ENCODE measurements around the gene LTB.

The LTB gene

DNA sequence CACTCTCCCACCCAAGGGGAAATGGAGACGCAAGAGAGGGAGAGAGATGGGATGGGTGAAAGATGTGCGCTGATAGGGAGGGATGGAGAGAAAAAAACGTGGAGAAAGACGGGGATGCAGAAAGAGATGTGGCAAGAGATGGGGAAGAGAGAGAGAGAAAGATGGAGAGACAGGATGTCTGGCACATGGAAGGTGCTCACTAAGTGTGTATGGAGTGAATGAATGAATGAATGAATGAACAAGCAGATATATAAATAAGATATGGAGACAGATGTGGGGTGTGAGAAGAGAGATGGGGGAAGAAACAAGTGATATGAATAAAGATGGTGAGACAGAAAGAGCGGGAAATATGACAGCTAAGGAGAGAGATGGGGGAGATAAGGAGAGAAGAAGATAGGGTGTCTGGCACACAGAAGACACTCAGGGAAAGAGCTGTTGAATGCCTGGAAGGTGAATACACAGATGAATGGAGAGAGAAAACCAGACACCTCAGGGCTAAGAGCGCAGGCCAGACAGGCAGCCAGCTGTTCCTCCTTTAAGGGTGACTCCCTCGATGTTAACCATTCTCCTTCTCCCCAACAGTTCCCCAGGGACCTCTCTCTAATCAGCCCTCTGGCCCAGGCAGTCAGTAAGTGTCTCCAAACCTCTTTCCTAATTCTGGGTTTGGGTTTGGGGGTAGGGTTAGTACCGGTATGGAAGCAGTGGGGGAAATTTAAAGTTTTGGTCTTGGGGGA is 6.1 kb downstream of the LTB start:
- DNase-seq (ENCODE audit: low spot score) = peak; percentile 58

DNA sequence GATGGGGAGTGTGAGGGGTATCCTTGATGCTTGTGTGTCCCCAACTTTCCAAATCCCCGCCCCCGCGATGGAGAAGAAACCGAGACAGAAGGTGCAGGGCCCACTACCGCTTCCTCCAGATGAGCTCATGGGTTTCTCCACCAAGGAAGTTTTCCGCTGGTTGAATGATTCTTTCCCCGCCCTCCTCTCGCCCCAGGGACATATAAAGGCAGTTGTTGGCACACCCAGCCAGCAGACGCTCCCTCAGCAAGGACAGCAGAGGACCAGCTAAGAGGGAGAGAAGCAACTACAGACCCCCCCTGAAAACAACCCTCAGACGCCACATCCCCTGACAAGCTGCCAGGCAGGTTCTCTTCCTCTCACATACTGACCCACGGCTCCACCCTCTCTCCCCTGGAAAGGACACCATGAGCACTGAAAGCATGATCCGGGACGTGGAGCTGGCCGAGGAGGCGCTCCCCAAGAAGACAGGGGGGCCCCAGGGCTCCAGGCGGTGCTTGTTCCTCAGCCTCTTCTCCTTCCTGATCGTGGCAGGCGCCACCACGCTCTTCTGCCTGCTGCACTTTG is 6.8 kb downstream of the LTB start, which contains the start of gene TNF:
TSS of gene TNF (plus strand) at position 231 of the 567 bp plus-strand sequence. CDS start at position 408, 177 bp downstream.
- DNase-seq (ENCODE audit: low spot score) = peak; percentile 63

DNA sequence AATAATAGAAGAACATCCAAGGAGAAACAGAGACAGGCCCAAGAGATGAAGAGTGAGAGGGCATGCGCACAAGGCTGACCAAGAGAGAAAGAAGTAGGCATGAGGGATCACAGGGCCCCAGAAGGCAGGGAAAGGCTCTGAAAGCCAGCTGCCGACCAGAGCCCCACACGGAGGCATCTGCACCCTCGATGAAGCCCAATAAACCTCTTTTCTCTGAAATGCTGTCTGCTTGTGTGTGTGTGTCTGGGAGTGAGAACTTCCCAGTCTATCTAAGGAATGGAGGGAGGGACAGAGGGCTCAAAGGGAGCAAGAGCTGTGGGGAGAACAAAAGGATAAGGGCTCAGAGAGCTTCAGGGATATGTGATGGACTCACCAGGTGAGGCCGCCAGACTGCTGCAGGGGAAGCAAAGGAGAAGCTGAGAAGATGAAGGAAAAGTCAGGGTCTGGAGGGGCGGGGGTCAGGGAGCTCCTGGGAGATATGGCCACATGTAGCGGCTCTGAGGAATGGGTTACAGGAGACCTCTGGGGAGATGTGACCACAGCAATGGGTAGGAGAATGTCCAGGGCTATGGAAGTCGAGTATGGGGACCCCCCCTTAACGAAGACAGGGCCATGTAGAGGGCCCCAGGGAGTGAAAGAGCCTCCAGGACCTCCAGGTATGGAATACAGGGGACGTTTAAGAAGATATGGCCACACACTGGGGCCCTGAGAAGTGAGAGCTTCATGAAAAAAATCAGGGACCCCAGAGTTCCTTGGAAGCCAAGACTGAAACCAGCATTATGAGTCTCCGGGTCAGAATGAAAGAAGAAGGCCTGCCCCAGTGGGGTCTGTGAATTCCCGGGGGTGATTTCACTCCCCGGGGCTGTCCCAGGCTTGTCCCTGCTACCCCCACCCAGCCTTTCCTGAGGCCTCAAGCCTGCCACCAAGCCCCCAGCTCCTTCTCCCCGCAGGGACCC is 7.8 kb downstream of the LTB start:
- no peak for DNase-seq (ENCODE audit: low spot score)

DNA sequence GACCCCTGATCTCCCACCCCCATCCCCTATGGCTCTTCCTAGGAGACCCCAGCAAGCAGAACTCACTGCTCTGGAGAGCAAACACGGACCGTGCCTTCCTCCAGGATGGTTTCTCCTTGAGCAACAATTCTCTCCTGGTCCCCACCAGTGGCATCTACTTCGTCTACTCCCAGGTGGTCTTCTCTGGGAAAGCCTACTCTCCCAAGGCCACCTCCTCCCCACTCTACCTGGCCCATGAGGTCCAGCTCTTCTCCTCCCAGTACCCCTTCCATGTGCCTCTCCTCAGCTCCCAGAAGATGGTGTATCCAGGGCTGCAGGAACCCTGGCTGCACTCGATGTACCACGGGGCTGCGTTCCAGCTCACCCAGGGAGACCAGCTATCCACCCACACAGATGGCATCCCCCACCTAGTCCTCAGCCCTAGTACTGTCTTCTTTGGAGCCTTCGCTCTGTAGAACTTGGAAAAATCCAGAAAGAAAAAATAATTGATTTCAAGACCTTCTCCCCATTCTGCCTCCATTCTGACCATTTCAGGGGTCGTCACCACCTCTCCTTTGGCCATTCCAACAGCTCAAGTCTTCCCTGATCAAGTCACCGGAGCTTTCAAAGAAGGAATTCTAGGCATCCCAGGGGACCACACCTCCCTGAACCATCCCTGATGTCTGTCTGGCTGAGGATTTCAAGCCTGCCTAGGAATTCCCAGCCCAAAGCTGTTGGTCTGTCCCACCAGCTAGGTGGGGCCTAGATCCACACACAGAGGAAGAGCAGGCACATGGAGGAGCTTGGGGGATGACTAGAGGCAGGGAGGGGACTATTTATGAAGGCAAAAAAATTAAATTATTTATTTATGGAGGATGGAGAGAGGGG is 8.8 kb downstream of the LTB start:
- DNase-seq (ENCODE audit: low spot score) = no peak

DNA sequence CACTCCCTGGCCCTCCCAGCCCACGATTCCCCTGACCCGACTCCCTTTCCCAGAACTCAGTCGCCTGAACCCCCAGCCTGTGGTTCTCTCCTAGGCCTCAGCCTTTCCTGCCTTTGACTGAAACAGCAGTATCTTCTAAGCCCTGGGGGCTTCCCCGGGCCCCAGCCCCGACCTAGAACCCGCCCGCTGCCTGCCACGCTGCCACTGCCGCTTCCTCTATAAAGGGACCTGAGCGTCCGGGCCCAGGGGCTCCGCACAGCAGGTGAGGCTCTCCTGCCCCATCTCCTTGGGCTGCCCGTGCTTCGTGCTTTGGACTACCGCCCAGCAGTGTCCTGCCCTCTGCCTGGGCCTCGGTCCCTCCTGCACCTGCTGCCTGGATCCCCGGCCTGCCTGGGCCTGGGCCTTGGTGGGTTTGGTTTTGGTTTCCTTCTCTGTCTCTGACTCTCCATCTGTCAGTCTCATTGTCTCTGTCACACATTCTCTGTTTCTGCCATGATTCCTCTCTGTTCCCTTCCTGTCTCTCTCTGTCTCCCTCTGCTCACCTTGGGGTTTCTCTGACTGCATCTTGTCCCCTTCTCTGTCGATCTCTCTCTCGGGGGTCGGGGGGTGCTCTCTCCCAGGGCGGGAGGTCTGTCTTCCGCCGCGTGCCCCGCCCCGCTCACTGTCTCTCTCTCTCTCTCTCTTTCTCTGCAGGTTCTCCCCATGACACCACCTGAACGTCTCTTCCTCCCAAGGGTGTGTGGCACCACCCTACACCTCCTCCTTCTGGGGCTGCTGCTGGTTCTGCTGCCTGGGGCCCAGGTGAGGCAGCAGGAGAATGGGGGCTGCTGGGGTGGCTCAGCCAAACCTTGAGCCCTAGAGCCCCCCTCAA is 9.9 kb downstream of the LTB start, which contains the start of gene LTA:
TSS of gene LTA (plus strand) at position 249 of the 871 bp plus-strand sequence. CDS start at position 703, 454 bp downstream.
- peak; percentile 66 for DNase-seq (ENCODE audit: low spot score)

DNA sequence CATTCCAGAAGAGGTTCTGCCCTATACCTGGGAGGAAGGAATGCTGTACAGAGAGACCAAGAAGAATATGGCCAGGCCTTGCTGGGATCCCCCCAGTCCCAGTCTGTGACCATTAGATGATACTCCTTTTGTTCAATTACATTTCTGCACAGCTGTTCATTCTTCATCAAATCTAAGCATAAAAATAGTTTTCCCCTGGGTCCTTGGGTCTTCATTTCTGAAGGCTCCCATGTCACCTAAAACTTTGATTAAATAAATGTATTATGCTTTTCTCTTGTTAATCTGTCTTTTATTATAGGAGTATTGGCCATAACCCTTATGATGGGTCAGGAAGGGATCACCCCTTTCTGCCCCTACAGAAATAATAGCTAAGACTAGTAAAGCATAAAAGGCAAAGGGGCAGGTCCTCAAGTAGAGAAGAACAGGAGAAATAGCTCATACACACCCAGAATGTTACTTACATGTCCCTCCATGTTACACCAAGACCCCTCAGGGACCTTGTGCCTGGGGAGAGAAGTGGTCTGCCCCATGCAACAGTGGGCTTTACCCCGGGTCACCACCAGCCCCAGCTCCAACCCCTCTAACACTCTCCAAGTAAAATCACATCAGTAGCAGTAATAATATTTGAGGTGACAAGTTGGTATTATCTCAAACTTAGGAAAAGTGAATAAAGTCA is 12.2 kb downstream of the LTB start:
- no peak for DNase-seq (ENCODE audit: low spot score)

DNA sequence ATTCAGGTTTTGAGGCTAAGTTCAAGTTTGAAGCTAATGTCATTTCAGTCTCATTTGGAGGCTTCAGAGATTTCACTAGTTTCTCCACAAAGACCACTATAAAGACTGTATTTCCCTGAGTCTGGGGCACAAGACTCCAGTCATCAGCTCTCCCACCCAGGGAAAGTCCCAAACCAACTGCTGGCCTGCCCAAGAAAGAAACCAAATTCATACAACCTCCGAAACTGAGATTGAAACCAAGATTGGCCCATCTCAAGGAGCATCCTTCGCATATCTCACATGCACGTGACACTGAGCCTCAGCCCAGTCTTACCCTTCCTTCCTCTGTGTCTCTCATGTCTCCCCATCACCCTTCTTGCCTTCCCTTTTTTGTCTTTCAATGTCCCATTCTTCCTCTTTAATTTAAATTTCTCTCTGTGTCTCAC is 13.7 kb downstream of the LTB start:
- peak; percentile 60 for DNase-seq (ENCODE audit: low spot score)

DNA sequence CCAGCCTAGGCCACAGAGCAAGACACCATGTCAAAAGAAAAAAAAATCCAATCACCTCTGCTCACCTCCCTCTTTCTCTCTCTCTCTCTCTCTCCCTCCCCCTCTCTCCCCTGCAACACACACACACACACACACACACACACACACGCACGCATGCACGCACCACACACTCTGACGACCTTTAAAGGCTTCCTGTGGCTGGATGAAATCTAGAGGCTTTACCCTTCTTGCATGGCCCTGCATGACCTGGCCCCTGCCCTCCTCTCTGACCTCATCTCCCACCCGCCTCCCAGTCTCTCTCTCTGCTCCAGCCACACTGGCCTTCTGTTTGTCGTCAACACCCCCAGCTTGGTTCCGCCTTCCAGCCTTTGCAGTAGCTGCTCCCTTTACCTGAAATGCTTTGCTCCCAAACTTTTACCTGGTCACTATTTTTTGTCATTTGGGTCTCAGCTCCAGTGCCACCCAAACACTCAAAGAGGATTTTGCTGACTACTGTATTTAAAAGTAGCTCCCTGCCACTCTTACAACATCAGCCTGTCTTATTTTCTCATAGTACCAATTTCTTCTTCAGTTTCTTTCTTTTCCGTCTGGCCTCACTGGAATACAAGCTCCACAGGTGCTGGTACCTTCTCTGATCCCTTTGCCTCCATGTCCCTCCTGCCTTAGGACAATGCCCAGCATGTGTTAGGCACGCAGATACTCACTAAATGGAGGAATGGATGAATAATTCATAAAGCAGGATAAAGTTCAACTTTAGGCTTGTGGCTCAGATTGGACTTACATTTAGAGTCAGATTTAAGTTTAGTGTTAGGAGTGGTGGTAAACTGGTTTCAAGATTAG is 14.5 kb downstream of the LTB start:
- no peak for DNase-seq (ENCODE audit: low spot score)

DNA sequence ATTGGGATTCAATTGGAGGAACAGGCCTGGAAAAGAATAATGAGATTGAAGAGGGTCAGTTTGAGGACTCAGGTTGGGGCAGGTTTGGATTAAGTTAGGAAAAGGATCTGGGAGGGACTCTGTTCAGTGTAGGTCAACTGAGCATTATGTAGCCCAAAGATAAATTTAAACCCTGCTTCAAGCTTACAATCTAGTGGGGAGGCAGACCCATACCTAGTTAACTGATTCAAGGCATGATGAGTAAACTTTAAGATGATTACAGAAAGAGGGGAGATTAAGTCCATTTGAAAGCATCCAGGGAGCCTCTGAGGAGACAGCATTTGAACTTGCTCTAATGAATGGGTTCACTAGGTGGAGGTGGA is 21.5 kb downstream of the LTB start:
- DNase-seq (ENCODE audit: low spot score) = no peak

DNA sequence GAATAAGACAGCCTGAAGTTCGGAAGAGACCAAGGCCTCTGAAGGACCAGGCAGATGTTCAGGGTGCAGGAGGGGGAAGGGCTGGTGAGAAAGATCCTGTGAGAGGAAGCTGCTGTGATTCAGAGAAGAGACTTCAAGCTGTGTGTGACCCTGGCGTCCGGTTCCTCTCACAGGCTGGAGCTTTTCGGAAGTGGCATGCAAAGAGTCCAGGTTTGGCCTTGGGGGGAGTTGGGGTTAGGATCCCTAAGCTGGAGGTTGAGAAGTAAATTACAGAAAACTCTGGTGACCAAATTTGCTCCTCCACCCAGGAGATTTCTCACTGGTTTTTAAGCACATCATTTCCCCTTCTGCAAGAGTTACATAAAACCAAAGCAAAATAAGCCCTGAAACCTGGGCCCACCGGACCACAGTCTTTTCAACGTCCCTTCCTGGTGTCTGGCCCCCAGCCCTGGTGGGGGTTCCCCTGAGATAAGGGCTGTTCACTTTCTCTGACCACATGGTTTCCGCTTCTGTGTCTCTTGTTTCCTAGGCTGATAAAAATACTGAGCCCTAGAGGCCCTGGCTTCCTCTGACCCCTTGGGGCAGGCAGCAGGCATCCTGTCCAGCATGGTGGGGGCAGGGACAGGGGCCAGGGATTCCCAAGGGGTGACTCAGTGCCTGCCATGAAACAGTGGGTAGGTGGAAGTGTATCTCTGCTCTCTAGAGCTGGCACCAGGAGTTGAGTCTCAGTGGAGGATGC is 22.1 kb downstream of the LTB start:
- peak; percentile 86 for DNase-seq (ENCODE audit: low spot score)

DNA sequence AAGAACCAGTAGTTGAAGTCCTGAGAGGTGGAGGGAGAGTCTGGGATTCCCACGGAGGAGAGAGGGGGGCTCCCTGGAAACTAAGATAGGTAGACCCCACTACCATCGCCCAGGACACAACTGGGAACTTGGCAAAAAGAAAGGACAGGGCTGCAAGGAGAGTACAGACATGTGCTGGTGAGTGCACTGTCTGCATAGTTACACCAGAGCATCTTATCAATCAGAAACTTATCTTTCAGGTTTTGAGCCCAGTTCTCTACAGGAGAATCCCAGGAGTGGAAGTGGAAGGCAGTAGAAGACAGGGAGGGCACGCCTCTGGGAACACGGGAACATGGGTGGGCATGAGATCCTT is 22.6 kb downstream of the LTB start:
- DNase-seq (ENCODE audit: low spot score) = no peak

DNA sequence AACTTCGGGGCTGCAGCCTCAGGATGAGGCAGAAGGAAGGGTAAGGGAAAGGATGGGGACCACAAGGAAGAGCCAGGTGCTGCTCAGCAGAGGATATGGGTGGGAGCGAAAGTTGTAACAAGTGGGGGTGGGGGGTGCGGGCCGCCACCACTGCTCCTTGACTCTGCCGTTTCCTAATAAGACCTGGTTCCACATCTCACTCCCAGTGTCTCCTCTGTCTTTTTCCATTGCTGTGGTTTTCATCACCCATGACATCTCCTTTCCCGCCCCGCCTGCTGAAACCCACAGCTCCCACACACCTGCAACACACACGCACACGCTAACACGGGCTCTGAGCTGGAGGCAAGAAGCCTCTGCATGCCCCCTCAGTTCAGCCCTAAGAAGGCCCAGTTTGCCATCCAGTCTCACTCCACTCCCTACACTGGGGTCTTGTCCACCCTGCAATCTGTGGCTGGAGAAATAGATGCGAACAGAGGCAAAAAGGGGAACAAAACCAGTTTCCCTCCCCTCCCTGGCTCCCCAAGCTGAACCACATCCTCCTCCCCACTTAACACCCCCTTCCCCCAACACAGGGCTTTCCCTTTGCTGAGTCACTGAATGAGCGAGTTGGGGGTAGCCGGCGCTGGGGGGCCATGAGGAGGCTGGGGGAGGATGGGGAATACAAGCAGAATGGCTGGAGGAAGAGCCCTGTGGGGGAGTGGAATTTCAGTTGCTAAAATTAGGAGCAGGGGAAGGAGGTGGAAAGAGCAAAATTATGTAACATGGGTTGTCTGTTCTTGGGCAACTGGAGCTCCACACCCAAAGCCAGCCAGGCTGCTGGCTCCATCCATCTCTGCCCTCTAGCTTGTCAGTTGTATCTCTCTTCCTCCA is 23.4 kb downstream of the LTB start:
- DNase-seq (ENCODE audit: low spot score) = peak; percentile 64

DNA sequence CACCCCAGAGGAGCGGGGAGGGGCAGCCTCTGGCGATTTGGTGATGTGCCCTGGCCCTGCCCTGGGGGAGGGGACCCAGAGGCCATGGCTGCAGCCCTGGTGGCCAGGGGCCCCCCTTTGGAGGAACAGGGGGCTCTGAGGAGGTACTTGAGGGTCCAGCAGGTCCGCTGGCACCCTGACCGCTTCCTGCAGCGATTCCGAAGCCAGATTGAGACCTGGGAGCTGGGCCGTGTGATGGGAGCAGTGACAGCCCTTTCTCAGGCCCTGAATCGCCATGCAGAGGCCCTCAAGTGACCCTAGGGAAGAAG is 24.0 kb downstream of the LTB start:
- no peak for DNase-seq (ENCODE audit: low spot score)

DNA sequence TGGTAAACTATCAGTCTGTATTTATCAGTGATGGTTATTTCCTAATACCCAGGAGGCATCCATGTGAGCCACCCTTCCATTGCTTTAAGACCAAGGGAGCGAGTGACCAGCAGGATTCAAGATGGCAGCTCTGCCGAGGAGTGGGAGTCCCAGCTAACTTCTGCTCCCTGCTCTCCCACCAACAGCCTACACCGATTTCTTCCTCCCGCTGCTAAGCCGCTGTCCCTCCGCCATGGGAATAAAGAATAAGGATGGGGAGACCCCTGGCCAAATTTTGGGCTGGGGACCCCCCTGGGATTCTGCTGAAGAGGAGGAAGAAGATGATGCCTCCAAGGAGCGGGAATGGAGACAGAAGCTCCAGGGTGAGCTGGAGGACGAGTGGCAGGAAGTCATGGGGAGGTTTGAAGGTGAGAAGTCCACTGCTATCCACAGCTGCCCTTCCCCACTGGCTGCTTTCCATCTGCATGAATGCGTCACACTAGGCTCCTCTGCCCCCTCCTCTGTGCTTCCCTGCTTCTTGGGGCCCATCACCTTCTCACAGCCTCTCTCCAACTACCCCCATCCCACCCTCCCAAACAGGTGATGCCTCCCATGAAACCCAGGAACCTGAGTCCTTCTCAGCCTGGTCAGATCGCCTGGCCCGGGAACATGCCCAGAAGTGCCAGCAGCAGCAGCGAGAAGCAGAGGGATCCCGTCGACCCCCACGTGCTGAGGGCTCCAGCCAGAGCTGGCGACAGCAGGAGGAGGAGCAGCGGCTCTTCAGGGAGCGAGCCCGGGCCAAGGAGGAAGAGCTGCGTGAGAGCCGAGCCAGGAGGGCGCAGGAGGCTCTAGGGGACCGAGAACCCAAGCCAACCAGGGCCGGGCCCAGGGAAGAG is 24.5 kb downstream of the LTB start:
- DNase-seq (ENCODE audit: low spot score) = no peak

DNA sequence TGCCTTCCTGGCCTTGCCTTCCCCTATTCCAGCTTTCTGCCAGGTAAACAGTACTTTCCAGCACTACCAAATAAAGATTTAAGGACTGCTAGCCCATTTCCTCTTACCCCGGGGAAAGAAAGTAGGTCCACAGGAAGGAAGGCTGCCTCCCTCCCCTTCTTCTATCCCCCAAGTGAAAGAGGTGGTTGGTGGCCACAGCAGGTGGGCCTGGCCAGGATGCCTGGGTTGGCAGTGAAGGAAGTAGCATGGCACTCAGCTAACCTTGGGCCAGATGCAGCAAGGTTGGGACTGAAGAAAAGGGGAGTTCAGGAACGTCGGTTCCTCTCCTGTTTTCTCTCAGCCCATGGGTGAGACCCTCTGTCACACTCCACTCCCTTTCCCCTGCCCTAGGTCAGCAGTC is 25.9 kb downstream of the LTB start:
- DNase-seq (ENCODE audit: low spot score) = no peak

DNA sequence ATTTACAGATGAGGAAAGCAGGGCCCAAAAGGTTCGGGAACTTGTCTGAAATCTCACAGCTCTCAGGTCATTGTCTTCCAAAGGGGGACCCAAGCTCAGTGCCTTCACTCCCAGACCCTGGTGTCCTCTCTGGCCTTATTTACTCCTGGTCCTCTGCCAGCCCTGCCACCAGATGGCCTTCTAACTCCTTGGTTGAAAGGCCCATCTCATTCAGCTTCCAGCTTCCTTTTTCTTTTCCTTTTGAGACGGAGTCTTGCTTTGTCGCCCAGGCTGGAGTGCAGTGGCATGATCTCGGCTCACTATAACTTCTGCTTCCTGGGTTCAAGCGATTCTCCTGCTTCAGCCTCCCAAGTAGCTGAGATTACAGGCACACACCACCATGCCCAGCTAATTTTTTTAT is 30.9 kb downstream of the LTB start:
- peak; percentile 82 for DNase-seq (ENCODE audit: low spot score)

DNA sequence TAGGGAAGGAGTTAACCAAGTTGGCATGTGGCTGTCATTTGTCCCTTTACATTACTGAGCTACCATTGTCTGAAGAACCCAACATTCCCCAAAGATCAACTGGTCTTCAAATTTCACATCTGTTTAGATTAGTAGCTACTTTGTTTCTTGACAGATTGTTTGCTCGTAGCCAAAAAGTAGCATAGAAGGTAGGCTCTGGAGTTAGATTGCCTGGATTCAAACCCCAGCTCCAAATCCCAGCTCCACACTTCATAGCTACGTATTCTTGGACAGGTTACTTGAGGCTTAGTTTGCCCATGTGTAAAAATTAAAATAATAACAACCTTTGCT is 33.7 kb downstream of the LTB start:
- no peak for DNase-seq (ENCODE audit: low spot score)

Measured in NAMALWA (cell line).